HEK293 (cell line): ENCODE measurements around the gene SMCR8.
A peak's percentile ranks its signal among the peaks of the same experiment; 100 is the strongest.

Experiments used
- CTCF ChIA-PET: fragments of 350-600 bp; formaldehyde crosslinking; extraction: SDS; loops from one replicate; lab custom pipeline; 2021; ENCODE audit warnings: antibody characterized with exemption; lab: Yijun Ruan, JAX
- POLR2A ChIA-PET: fragments of 300-600 bp; formaldehyde crosslinking; extraction: SDS; loops from one replicate; lab custom pipeline; 2020; ENCODE audit warnings: antibody characterized with exemption, inconsistent platforms; lab: Yijun Ruan, JAX
- H3K27ac ChIP-seq: fragments of 200-500 bp; sonication (Bioruptor generic); 2 replicates; pipeline ENCODE4 v1.5.1; 2014; ENCODE audit warnings: low read depth, low read length, control low read depth, inconsistent platforms; ENCODE audit errors: extremely low read depth
- H3K36me3 ChIP-seq, 2 experiments: fragments of 200-500 bp in 1 of 2; sonication (Bioruptor generic) in 1 of 2; 1 replicate in 1 of 2; 2 replicates in 1 of 2; pipeline ENCODE4 v1.5.1; 2014 to 2017; ENCODE audit warnings: inconsistent platforms in 2 of 2, low read length in 2 of 2; ENCODE audit not compliant: control insufficient read depth in 2 of 2, insufficient read depth in 1 of 2
- H3K4me1 ChIP-seq: fragments of 200-500 bp; sonication (Bioruptor generic); 2 replicates; pipeline ENCODE4 v1.5.1; 2014; ENCODE audit warnings: mild to moderate bottlenecking, low read length, inconsistent platforms; ENCODE audit not compliant: control insufficient read depth, insufficient read depth
- H3K4me3 ChIP-seq: 2 replicates; pipeline ENCODE4 v1.5.1; 2011; ENCODE audit warnings: low read depth, mild to moderate bottlenecking, control low read depth, low read length, moderate library complexity
- H3K9me3 ChIP-seq: fragments of 200-500 bp; sonication (Bioruptor generic); 2 replicates; pipeline ENCODE4 v1.5.1; 2014; ENCODE audit warnings: low read depth, low read length, inconsistent platforms; ENCODE audit not compliant: control insufficient read depth, insufficient read depth
- CTCF ChIP-seq: fragments of 450-650 bp; formaldehyde crosslinking; IDR thresholded peaks from 2 replicates; pipeline ENCODE4 v1.5.1; 2016; ENCODE audit warnings: missing biosample characterization, missing genetic modification characterization
- ELK4 ChIP-seq: IDR thresholded peaks from 2 replicates; pipeline ENCODE4 v1.6.1; 2011; ENCODE audit warnings: mild to moderate bottlenecking, low read depth, low read length, borderline replicate concordance
- GFI1B ChIP-seq: fragments of 450-650 bp; formaldehyde crosslinking; IDR thresholded peaks from 2 replicates; pipeline ENCODE4 v1.5.1; 2016; ENCODE audit warnings: missing biosample characterization, missing genetic modification characterization
- KLF10 ChIP-seq: fragments of 450-650 bp; IDR thresholded peaks from 2 replicates; pipeline ENCODE4 v1.5.1; 2018; ENCODE audit warnings: missing biosample characterization, mild to moderate bottlenecking, missing genetic modification characterization
- KLF9 ChIP-seq: fragments of 450-650 bp; formaldehyde crosslinking; IDR thresholded peaks from 2 replicates; pipeline ENCODE4 v1.5.1; 2016; ENCODE audit warnings: missing biosample characterization, missing genetic modification characterization, low read depth
- REPIN1 ChIP-seq: fragments of 450-650 bp; formaldehyde crosslinking; IDR thresholded peaks from 2 replicates; pipeline ENCODE4 v1.5.1; 2017; ENCODE audit warnings: missing biosample characterization, missing genetic modification characterization, low read depth
- SCRT2 ChIP-seq: fragments of 450-650 bp; formaldehyde crosslinking; IDR thresholded peaks from 2 replicates; pipeline ENCODE4 v1.5.1; 2016; ENCODE audit warnings: missing biosample characterization, missing genetic modification characterization
- ZBTB17 ChIP-seq: fragments of 450-650 bp; formaldehyde crosslinking; IDR thresholded peaks from 2 replicates; pipeline ENCODE4 v1.5.1; 2016; ENCODE audit warnings: missing biosample characterization, missing genetic modification characterization
- ZBTB21 ChIP-seq: fragments of 450-650 bp; formaldehyde crosslinking; IDR thresholded peaks from 2 replicates; pipeline ENCODE4 v1.5.1; 2017; ENCODE audit warnings: missing biosample characterization, missing genetic modification characterization
- ZNF121 ChIP-seq: fragments of 450-650 bp; formaldehyde crosslinking; IDR thresholded peaks from 2 replicates; pipeline ENCODE4 v1.5.1; 2016; ENCODE audit warnings: missing biosample characterization, missing genetic modification characterization
- ZNF146 ChIP-seq: fragments of 450-650 bp; formaldehyde crosslinking; IDR thresholded peaks from 2 replicates; pipeline ENCODE4 v1.5.1; 2016; ENCODE audit warnings: missing biosample characterization, missing genetic modification characterization
- ZNF16 ChIP-seq: fragments of 450-650 bp; formaldehyde crosslinking; IDR thresholded peaks from 2 replicates; pipeline ENCODE4 v1.5.1; 2016; ENCODE audit warnings: low read depth, missing biosample characterization, missing genetic modification characterization
- ZNF223 ChIP-seq: fragments of 450-650 bp; formaldehyde crosslinking; IDR thresholded peaks from 2 replicates; pipeline ENCODE4 v1.5.1; 2016; ENCODE audit warnings: missing biosample characterization, missing genetic modification characterization
- ZNF274 ChIP-seq, 2 experiments: fragments of 200-500 bp in 1 of 2; fragments of 450-650 bp in 1 of 2; sonication (Bioruptor generic) in 1 of 2; formaldehyde crosslinking in 1 of 2; IDR thresholded peaks; 2 replicates each; pipeline versions ENCODE4 v1.5.1 to v1.6.1; 2014 to 2016; ENCODE audit warnings: borderline replicate concordance in 1 of 2, inconsistent platforms in 1 of 2, low read length in 1 of 2, missing biosample characterization in 1 of 2, missing genetic modification characterization in 1 of 2
- ZNF280C ChIP-seq: fragments of 450-650 bp; formaldehyde crosslinking; IDR thresholded peaks from 2 replicates; pipeline ENCODE4 v1.5.1; 2016; ENCODE audit warnings: missing biosample characterization, missing genetic modification characterization
- ZNF423 ChIP-seq: fragments of 450-650 bp; formaldehyde crosslinking; IDR thresholded peaks from 2 replicates; pipeline ENCODE4 v1.5.1; 2016; ENCODE audit warnings: missing biosample characterization, missing genetic modification characterization
- ZNF426 ChIP-seq: fragments of 450-650 bp; formaldehyde crosslinking; IDR thresholded peaks from 2 replicates; pipeline ENCODE4 v1.5.1; 2017; ENCODE audit warnings: missing biosample characterization, missing genetic modification characterization, mild to moderate bottlenecking, inconsistent platforms, moderate library complexity
- ZNF530 ChIP-seq: fragments of 450-650 bp; formaldehyde crosslinking; IDR thresholded peaks from 2 replicates; pipeline ENCODE4 v1.5.1; 2016; ENCODE audit warnings: low read depth, missing biosample characterization, missing genetic modification characterization
- ZNF548 ChIP-seq: fragments of 450-650 bp; formaldehyde crosslinking; IDR thresholded peaks from 2 replicates; pipeline ENCODE4 v1.5.1; 2016; ENCODE audit warnings: missing biosample characterization, missing genetic modification characterization
- ZNF585B ChIP-seq: fragments of 450-650 bp; formaldehyde crosslinking; IDR thresholded peaks from 2 replicates; pipeline ENCODE4 v1.5.1; 2016; ENCODE audit warnings: missing biosample characterization, missing genetic modification characterization
- ZNF654 ChIP-seq: fragments of 450-650 bp; formaldehyde crosslinking; IDR thresholded peaks from 2 replicates; pipeline ENCODE4 v1.5.1; 2016; ENCODE audit warnings: low read depth, missing biosample characterization, missing genetic modification characterization
- ZNF747 ChIP-seq: fragments of 450-650 bp; formaldehyde crosslinking; IDR thresholded peaks from 2 replicates; pipeline ENCODE4 v1.5.1; 2016; ENCODE audit warnings: missing biosample characterization, missing genetic modification characterization
- ZNF777 ChIP-seq: fragments of 450-650 bp; formaldehyde crosslinking; IDR thresholded peaks from 2 replicates; pipeline ENCODE4 v1.5.1; 2017; ENCODE audit warnings: missing biosample characterization, missing genetic modification characterization, borderline replicate concordance
- ZSCAN4 ChIP-seq: fragments of 450-650 bp; formaldehyde crosslinking; IDR thresholded peaks from 2 replicates; pipeline ENCODE4 v1.5.1; 2017; ENCODE audit warnings: missing biosample characterization, missing genetic modification characterization

The SMCR8 gene

GRCh38 chr17:18319604-18320256 is 4.6 kb downstream of the SMCR8 start:
- Histone ChIP-seq H3K4me3 (no peak overlapping the region), H3K4me1 (peaks cover 9% of the 10 kb centered on the region), H3K27ac (no peak overlapping the region), H3K36me3 (peaks cover 3 to 83% of the 10 kb centered on the region in 2 experiments), H3K9me3 (no peaks in the 10 kb centered on the region)
- ChIA-PET POLR2A (interaction anchor here (0.6 to 1.0 kb wide), 3 partner anchors 43 to 59 kb away, joined by 3 read pairs; partner anchors contain the start of genes MIEF2 and SHMT1), CTCF (interaction anchor here (0.9 to 1.6 kb wide), 7 partner anchors 13 to 181 kb away, joined by 3 to 6 read pairs (median 3); partner anchors contain the start of gene SHMT1)
- TF ChIP-seq ZNF121 (tag by site-specific recombination): peak; percentile 88
- TF ChIP-seq ZBTB17 (tag by site-specific recombination): peak; percentile 62; the same call in 1 of the 2 replicates
- TF ChIP-seq ZNF16 (tag by site-specific recombination): no peak
- TF ChIP-seq CTCF (tag by site-specific recombination): peak; percentile 70
- no peak for TF ChIP-seq SCRT2 (tag by site-specific recombination)
- TF ChIP-seq ZNF654: peak; percentile 65

GRCh38 chr17:18320301-18320700 is 5.2 kb downstream of the SMCR8 start:
- TF ChIP-seq GFI1B (tag by site-specific recombination) (no peak), ZNF548 (tag by site-specific recombination) (no peak), ZNF223 (tag by site-specific recombination) (no peak), ZNF274 (IDR thresholded peaks at IDR 0.05; ENCODE audit: low read length) (no peak), ZNF274 (tag by site-specific recombination; IDR thresholded peaks at IDR 0.05; ENCODE audit: borderline replicate concordance) (no peak), ELK4 (no peak), ZNF585B (tag by site-specific recombination) (no peak), ZNF280C (no peak), ZNF530 (tag by site-specific recombination) (no peak), ZNF146 (tag by site-specific recombination) (no peak), ZNF747 (no peak), ZNF426 (tag by site-specific recombination) (no peak), KLF9 (tag by site-specific recombination) (no peak), REPIN1 (tag by site-specific recombination) (no peak), ZSCAN4 (tag by site-specific recombination) (no peak), ZBTB21 (tag by site-specific recombination) (no peak), ZNF777 (tag by site-specific recombination) (no peak), KLF10 (no peak), ZNF423 (no peak)
- ChIA-PET CTCF (interaction anchor here (0.7 to 1.6 kb wide), 10 partner anchors 12 to 182 kb away, joined by 3 to 8 read pairs (median 3); partner anchors contain the start of gene SHMT1), POLR2A (interaction anchor here (0.6 to 1.0 kb wide), 4 partner anchors 8 to 60 kb away, joined by 3 to 4 read pairs (median 3); partner anchors contain the start of genes MIEF2 and SHMT1)
- Histone ChIP-seq H3K36me3 (peaks cover 3 to 89% of the 10 kb centered on the region in 2 experiments), H3K4me1 (peaks cover 9% of the 10 kb centered on the region), H3K9me3 (no peaks in the 10 kb centered on the region), H3K27ac (no peak overlapping the region), H3K4me3 (no peak overlapping the region)
